ENCODE data around the gene IGFL1.

The IGFL1 gene

DNA sequence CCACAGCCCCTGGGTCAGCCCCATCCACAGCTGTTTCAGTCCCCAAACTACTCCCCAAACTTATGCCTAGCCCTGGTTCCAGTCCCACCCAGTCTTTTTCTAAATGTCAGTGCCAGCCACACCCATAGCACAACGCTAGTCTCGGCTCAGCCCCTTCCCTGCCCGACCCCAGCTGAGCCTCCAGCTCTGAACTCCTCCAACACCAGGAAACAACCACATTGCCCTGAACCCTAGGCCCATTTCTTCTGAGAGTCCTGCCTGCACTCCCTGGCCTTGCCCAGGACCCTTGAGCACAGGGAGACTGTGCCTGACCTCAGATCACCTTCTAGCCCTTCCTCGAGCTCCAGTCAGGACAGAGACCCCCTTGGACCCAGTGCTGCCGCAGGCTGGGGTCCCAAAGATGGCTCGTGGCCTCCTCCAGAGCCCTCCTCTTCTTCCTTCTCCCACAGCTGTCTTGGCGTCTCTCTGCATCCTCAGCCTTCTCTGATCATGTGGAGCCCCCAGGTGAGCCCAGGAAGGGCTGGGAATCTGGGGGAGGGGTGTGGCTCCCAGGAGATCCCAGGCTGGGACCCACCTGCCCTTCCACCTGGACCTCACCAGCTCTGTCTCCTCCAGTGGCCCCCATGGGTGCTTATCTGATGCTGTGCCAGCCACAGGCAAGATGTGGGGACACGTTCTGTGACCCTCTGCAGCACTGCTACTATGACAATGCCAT is 33.0 kb upstream of the IGFL1 start:
- Histone ChIP-seq H3K27me3 (ENCODE audit: insufficient read depth, insufficient read length) (no peaks in the 10 kb centered on the region), H3K36me3 (ENCODE audit: insufficient read depth, insufficient read length, low read length) (no peaks in the 10 kb centered on the region), H3K9me3 (ENCODE audit: insufficient read depth, low read length) (no peaks in the 10 kb centered on the region), H3K4me1 (ENCODE audit: insufficient read depth, insufficient read length) (no peaks in the 10 kb centered on the region), H3K9ac (ENCODE audit: insufficient read length, low read depth) (no peak overlapping the region), H3K4me3 (ENCODE audit: insufficient read length, low read depth) (no peak overlapping the region)
- no peak for DNase-seq (ENCODE audit: low read depth, low spot score)
- no peak for TF ChIP-seq YY1 (IDR thresholded peaks at IDR 0.05; ENCODE audit: insufficient read depth, insufficient read length)
- no peak for TF ChIP-seq ZNF274 (IDR thresholded peaks at IDR 0.05; ENCODE audit: low read depth, low read length)
- TF ChIP-seq SUZ12 (IDR thresholded peaks at IDR 0.05; ENCODE audit: extremely low read depth, insufficient read depth, insufficient read length): no peak

DNA sequence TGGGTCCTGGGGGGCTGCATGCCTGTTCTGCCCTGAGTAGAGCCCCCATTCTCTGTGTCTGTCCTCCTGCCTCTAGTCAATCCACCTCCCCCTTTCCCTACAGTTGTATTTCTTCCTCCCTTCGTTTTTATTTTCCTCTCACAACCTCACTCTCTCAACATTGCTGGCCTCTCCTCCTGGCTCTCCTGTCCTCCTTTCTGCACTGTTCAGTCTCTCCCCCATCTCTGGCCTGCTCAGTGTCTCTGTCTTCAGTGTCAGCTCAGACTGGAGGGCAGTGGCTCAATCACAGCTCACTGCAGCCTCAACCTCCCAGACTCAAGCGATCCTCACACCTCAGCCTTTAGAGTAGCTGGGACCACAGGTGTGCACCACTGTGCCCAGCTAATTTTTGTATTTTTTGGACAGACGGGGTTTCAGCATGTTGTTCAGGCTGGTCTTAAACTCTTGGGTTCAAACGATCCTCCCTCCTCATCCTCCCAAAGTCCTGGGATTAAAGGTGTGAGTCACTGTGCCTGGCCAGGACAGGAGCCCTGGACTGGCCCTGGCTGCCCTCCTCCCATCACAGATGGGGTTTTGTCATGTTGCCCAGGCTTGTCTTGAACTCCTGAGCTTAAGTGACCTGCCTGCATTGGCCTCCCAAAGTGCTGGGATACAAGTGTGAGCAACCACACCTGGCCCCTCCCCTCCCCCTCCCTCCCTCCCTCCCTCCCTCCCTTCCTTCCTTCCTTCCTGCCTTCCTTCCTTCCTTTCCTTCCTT is 32.0 kb upstream of the IGFL1 start:
- Histone ChIP-seq H3K9me3 (ENCODE audit: insufficient read depth, low read length) (0 out of 2 replicates have a peak, but pooled peaks cover 2% of the 10 kb centered on the region), H3K4me1 (ENCODE audit: insufficient read depth, insufficient read length) (no peaks in the 10 kb centered on the region), H3K36me3 (ENCODE audit: insufficient read depth, insufficient read length, low read length) (no peaks in the 10 kb centered on the region), H3K9ac (ENCODE audit: insufficient read length, low read depth) (no peak overlapping the region), H3K27me3 (ENCODE audit: insufficient read depth, insufficient read length) (no peaks in the 10 kb centered on the region), H3K4me3 (ENCODE audit: insufficient read length, low read depth) (no peak overlapping the region)
- no peak for DNase-seq (ENCODE audit: low read depth, low spot score)
- TF ChIP-seq ZNF274 (IDR thresholded peaks at IDR 0.05; ENCODE audit: low read depth, low read length) (no peak), YY1 (IDR thresholded peaks at IDR 0.05; ENCODE audit: insufficient read depth, insufficient read length) (no peak), SUZ12 (IDR thresholded peaks at IDR 0.05; ENCODE audit: extremely low read depth, insufficient read depth, insufficient read length) (no peak)

- no peaks in the 10 kb centered on the region for H3K27me3 ChIP-seq (ENCODE audit: insufficient read depth, insufficient read length)
- no peaks in the 10 kb centered on the region for H3K36me3 ChIP-seq (ENCODE audit: insufficient read depth, insufficient read length, low read length)
- peaks cover 12% of the 10 kb centered on the region; the same call in 1 of the 2 replicates for H3K9me3 ChIP-seq (ENCODE audit: insufficient read depth, low read length)
- no peaks in the 10 kb centered on the region for H3K4me1 ChIP-seq (ENCODE audit: insufficient read depth, insufficient read length)
- no peak for DNase-seq (ENCODE audit: low read depth, low spot score)
- TF ChIP-seq YY1 (IDR thresholded peaks at IDR 0.05; ENCODE audit: insufficient read depth, insufficient read length): no peak
- no peak for TF ChIP-seq SUZ12 (IDR thresholded peaks at IDR 0.05; ENCODE audit: extremely low read depth, insufficient read depth, insufficient read length)
- no peak overlapping the region for H3K4me3 ChIP-seq (ENCODE audit: insufficient read length, low read depth)
- no peak overlapping the region for H3K9ac ChIP-seq (ENCODE audit: insufficient read length, low read depth)
Observed at GRCh38 chr19:46198756-46199155, 30.8 kb upstream of the IGFL1 start.

GRCh38 chr19:46201454-46202310 is 27.9 kb upstream of the IGFL1 start:
- Histone ChIP-seq H3K27me3 (ENCODE audit: insufficient read depth, insufficient read length) (no peaks in the 10 kb centered on the region), H3K4me1 (ENCODE audit: insufficient read depth, insufficient read length) (no peaks in the 10 kb centered on the region), H3K9me3 (ENCODE audit: insufficient read depth, low read length) (peaks cover 12% of the 10 kb centered on the region; the same call in 1 of the 2 replicates), H3K9ac (ENCODE audit: insufficient read length, low read depth) (no peak overlapping the region), H3K36me3 (ENCODE audit: insufficient read depth, insufficient read length, low read length) (no peaks in the 10 kb centered on the region), H3K4me3 (ENCODE audit: insufficient read length, low read depth) (no peak overlapping the region)
- TF ChIP-seq SUZ12 (IDR thresholded peaks at IDR 0.05; ENCODE audit: extremely low read depth, insufficient read depth, insufficient read length) (no peak), ZNF274 (IDR thresholded peaks at IDR 0.05; ENCODE audit: low read depth, low read length) (no peak), YY1 (IDR thresholded peaks at IDR 0.05; ENCODE audit: insufficient read depth, insufficient read length) (no peak)
- no peak for DNase-seq (ENCODE audit: low read depth, low spot score)

GRCh38 chr19:46202426-46202825 is 27.1 kb upstream of the IGFL1 start:
- H3K36me3 ChIP-seq (ENCODE audit: insufficient read depth, insufficient read length, low read length): no peaks in the 10 kb centered on the region
- no peak overlapping the region for H3K9ac ChIP-seq (ENCODE audit: insufficient read length, low read depth)
- H3K4me3 ChIP-seq (ENCODE audit: insufficient read length, low read depth): no peak overlapping the region
- H3K4me1 ChIP-seq (ENCODE audit: insufficient read depth, insufficient read length): no peaks in the 10 kb centered on the region
- no peaks in the 10 kb centered on the region for H3K27me3 ChIP-seq (ENCODE audit: insufficient read depth, insufficient read length)
- no peak for DNase-seq (ENCODE audit: low read depth, low spot score)
- TF ChIP-seq ZNF274 (IDR thresholded peaks at IDR 0.05; ENCODE audit: low read depth, low read length) (no peak), YY1 (IDR thresholded peaks at IDR 0.05; ENCODE audit: insufficient read depth, insufficient read length) (no peak), SUZ12 (IDR thresholded peaks at IDR 0.05; ENCODE audit: extremely low read depth, insufficient read depth, insufficient read length) (no peak)
- peaks cover 12% of the 10 kb centered on the region; the same call in 1 of the 2 replicates for H3K9me3 ChIP-seq (ENCODE audit: insufficient read depth, low read length)

GRCh38 chr19:46202872-46203860 is 26.4 kb upstream of the IGFL1 start:
- no peak for DNase-seq (ENCODE audit: low read depth, low spot score)

More at GRCh38 chr19:46202872-46203860, 26.4 kb upstream of the IGFL1 start:
- Histone ChIP-seq H3K27me3 (ENCODE audit: insufficient read depth, insufficient read length) (no peaks in the 10 kb centered on the region), H3K36me3 (ENCODE audit: insufficient read depth, insufficient read length, low read length) (no peaks in the 10 kb centered on the region), H3K9ac (ENCODE audit: insufficient read length, low read depth) (no peak overlapping the region), H3K4me3 (ENCODE audit: insufficient read length, low read depth) (no peak overlapping the region), H3K9me3 (ENCODE audit: insufficient read depth, low read length) (peaks cover 12% of the 10 kb centered on the region; the same call in 1 of the 2 replicates), H3K4me1 (ENCODE audit: insufficient read depth, insufficient read length) (no peaks in the 10 kb centered on the region)
- no peak for TF ChIP-seq YY1 (IDR thresholded peaks at IDR 0.05; ENCODE audit: insufficient read depth, insufficient read length)
- no peak for TF ChIP-seq ZNF274 (IDR thresholded peaks at IDR 0.05; ENCODE audit: low read depth, low read length)
- no peak for TF ChIP-seq SUZ12 (IDR thresholded peaks at IDR 0.05; ENCODE audit: extremely low read depth, insufficient read depth, insufficient read length)
